Mammary epithelial cell (primary cell): ENCODE measurements around the gene LEMD1.
A peak's percentile ranks its signal among the peaks of the same experiment; 100 is the strongest.

Experiments used
- EZH2 ChIP-seq: IDR thresholded peaks from 2 replicates; pipeline ENCODE4 v1.6.1; 2012; ENCODE audit warnings: low read length, inconsistent platforms, borderline replicate concordance
- TF ChIP-seq, protein P1 (sequence below), 2 donors: IDR thresholded peaks in 1 of 2; conservative IDR thresholded peaks in 1 of 2; 2 replicates each; pipeline ENCODE4 v1.5.1; 2011 to 2012; ENCODE audit warnings: inconsistent platforms in 2 of 2, low read length in 2 of 2, mild to moderate bottlenecking in 2 of 2, control low read depth in 1 of 2, low read depth in 1 of 2; ENCODE audit not compliant: insufficient read depth in 1 of 2; ENCODE audit errors: extremely low read depth in 1 of 2

DNA sequence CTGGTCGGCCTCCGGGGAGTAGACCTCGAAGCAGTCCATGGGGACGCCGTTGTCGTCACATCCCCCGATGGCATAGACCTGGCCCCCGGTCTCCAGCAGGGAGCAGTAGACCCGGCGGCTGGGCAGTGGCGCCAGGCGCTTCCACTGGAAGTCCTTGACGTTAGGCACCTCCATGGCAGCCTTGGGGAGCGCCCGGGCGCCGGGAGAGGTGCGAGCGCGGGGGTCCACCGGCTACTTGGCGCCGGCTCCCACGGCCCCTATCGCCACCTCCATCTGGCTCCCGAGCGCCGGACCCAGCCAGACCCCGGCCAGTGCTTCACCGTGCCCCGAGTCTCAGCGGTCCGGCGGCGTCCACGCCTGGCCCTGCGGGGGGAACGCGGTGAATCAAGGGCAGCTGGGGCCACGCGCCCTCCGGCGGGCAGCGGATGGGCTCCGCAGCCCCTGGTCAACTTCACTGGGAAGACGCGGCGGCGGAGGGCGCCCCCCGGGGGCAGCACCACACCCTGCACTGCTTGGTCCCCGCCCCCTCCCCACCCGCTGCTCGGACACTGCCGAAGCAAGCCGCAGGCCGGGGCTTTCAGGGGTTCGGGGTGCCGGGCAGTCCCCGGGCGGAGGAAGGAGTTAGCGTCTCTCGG, 78.3 kb downstream of the LEMD1 start:
- TF ChIP-seq, protein P1, sequence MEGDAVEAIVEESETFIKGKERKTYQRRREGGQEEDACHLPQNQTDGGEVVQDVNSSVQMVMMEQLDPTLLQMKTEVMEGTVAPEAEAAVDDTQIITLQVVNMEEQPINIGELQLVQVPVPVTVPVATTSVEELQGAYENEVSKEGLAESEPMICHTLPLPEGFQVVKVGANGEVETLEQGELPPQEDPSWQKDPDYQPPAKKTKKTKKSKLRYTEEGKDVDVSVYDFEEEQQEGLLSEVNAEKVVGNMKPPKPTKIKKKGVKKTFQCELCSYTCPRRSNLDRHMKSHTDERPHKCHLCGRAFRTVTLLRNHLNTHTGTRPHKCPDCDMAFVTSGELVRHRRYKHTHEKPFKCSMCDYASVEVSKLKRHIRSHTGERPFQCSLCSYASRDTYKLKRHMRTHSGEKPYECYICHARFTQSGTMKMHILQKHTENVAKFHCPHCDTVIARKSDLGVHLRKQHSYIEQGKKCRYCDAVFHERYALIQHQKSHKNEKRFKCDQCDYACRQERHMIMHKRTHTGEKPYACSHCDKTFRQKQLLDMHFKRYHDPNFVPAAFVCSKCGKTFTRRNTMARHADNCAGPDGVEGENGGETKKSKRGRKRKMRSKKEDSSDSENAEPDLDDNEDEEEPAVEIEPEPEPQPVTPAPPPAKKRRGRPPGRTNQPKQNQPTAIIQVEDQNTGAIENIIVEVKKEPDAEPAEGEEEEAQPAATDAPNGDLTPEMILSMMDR (conservative IDR thresholded peaks at IDR 0.05 in 1 of 2, IDR thresholded peaks at IDR 0.05 in 1 of 2; ENCODE audit: extremely low read depth in 1 of 2, insufficient read depth in 1 of 2, low read depth in 1 of 2, low read length in 2 of 2) = peak in 1 of 2 donors; percentile 2
- TF ChIP-seq EZH2 = no peak
